Measurements from ENCODE around the gene ATP5MG. TPM values are rescaled to one million over a fixed set of nuclear protein-coding genes. Genes with fewer than 3 reads are reported as not detected.

The ATP5MG gene
- total and polyA plus RNA-seq, 2 donors from 2014 or later = 173 to 811 TPM

DNA sequence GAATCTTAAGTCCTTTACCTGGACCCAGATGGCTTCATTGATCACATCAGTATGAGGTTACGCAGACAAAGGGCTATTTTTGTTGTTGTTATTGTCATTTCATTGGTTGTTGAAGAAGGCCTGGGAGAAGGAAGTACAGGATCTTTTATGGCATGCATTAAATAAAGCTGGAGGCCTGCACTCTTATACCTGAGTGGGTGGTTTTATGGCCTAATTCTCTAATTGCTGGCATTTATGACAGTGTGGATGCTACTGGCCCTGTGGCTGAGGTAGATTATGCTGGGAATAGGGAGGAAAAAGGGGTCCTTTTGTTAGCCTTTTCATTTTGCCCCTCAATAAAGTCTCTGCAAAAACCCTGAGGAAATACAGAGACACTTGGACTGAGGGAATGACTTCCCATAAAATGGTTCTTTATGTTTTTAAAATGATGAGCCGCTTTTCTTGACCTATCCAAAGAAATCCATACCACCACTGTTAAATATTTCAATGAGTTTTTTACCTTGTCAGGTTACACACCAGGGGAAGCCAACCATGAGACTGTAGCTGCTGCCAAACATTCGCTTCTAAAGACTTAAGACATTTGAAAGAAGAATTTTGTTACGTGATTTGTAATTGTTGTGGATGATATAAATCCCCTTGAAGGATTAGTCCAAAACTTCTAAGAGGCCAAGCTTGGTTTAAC lies 41.6 kb downstream of the ATP5MG start:
- intact Hi-C loops (cut with DNase I) = no loop called here
- Histone ChIP-seq H3K36me3 (ENCODE audit: control insufficient read depth in 2 of 3, insufficient read depth in 3 of 3, low read length in 3 of 3) (no peaks in the 10 kb centered on the region), H3K9ac (ENCODE audit: low read length in 3 of 3) (no peak overlapping the region), H3K4me3 (ENCODE audit: low read length in 3 of 3) (no peak overlapping the region), H3K27me3 (ENCODE audit: control insufficient read depth, insufficient read depth, low read length) (no peaks in the 10 kb centered on the region), H3K9me3 (ENCODE audit: control insufficient read depth in 2 of 3, insufficient read depth in 1 of 3, low read length in 3 of 3) (no peaks in the 10 kb centered on the region), H3K27ac (ENCODE audit: low read depth in 2 of 2, low read length in 2 of 2) (no peak overlapping the region), H3K4me1 (ENCODE audit: control insufficient read depth in 2 of 3, insufficient read depth in 2 of 3, low read depth in 1 of 3, low read length in 3 of 3) (peaks cover 2 to 21% (median 20%) of the 10 kb centered on the region in 3 donors)
- TF ChIP-seq, protein P1, sequence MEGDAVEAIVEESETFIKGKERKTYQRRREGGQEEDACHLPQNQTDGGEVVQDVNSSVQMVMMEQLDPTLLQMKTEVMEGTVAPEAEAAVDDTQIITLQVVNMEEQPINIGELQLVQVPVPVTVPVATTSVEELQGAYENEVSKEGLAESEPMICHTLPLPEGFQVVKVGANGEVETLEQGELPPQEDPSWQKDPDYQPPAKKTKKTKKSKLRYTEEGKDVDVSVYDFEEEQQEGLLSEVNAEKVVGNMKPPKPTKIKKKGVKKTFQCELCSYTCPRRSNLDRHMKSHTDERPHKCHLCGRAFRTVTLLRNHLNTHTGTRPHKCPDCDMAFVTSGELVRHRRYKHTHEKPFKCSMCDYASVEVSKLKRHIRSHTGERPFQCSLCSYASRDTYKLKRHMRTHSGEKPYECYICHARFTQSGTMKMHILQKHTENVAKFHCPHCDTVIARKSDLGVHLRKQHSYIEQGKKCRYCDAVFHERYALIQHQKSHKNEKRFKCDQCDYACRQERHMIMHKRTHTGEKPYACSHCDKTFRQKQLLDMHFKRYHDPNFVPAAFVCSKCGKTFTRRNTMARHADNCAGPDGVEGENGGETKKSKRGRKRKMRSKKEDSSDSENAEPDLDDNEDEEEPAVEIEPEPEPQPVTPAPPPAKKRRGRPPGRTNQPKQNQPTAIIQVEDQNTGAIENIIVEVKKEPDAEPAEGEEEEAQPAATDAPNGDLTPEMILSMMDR (IDR thresholded peaks at IDR 0.05; ENCODE audit: borderline replicate concordance, extremely low read depth, insufficient read depth) = no peak
- DNase-seq (no peak), FAIRE-seq (no peak)

DNA sequence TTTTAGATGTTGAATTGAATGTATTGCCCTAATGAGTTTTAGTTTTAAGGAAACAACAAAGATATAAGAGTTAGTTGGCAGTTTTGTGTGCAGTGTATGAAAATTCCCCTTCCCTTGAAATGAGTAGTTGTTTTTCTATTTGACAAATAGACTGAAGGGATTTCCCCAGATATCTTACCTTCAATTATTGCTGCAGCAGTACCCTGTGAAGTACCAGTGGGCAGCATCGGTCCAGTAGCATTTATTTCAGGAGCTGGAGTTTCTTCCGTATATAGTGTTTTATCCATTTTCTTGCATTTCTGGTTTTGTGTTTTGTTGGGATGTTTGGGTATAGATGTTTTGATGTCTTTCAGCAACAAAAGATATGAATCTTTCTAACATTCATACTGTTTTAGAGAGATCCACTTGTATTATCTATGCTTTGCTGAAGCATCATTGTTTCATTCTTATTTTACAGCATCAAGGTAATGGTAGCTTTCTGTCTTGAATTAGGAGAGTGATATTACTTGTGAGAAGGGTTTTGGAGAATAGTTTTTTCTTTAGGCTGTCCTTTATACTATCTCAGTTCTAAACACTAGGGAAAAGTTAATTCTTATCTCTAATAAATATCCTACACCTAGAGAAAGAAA lies 42.3 kb downstream of the ATP5MG start:
- no peak overlapping the region for H3K27ac ChIP-seq (ENCODE audit: low read depth in 2 of 2, low read length in 2 of 2)
- H3K9ac ChIP-seq (ENCODE audit: low read length in 3 of 3) = no peak overlapping the region
- H3K4me1 ChIP-seq (ENCODE audit: control insufficient read depth in 2 of 3, insufficient read depth in 2 of 3, low read depth in 1 of 3, low read length in 3 of 3) = peaks cover 2 to 20% (median 16%) of the 10 kb centered on the region in 3 donors
- H3K36me3 ChIP-seq (ENCODE audit: control insufficient read depth in 2 of 3, insufficient read depth in 3 of 3, low read length in 3 of 3) = no peaks in the 10 kb centered on the region
- FAIRE-seq = no peak
- no peak for DNase-seq
- H3K4me3 ChIP-seq (ENCODE audit: low read length in 3 of 3) = no peak overlapping the region
- H3K27me3 ChIP-seq (ENCODE audit: control insufficient read depth, insufficient read depth, low read length) = no peaks in the 10 kb centered on the region
- TF ChIP-seq, protein P1 (IDR thresholded peaks at IDR 0.05; ENCODE audit: borderline replicate concordance, extremely low read depth, insufficient read depth) = no peak
- no peaks in the 10 kb centered on the region for H3K9me3 ChIP-seq (ENCODE audit: control insufficient read depth in 2 of 3, insufficient read depth in 1 of 3, low read length in 3 of 3)
- intact Hi-C loops (cut with DNase I) = no loop called here

DNA sequence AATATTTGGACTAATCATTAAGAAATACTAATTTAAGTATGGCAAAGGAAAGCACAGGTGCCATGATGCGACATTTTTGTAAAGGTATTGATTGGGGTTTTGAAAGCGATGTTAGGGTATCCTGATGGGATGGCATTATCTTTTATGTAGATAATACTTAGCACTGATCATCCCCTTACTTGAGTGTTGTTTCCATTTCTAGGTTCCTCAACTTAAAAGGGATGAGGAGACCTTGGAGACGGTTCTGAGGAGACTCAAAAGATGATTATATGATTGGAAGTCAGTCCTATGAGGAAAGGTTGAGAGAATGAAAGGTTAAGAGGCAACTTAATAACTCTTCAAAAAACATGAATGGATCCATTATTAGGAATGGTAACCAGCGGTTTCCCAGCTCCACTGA lies 46.0 kb downstream of the ATP5MG start:
- Histone ChIP-seq H3K4me1 (ENCODE audit: control insufficient read depth in 2 of 3, insufficient read depth in 2 of 3, low read depth in 1 of 3, low read length in 3 of 3) (peaks cover 0 to 6% (median 3%) of the 10 kb centered on the region in 3 donors), H3K9ac (ENCODE audit: low read length in 3 of 3) (no peak overlapping the region), H3K4me3 (ENCODE audit: low read length in 3 of 3) (no peak overlapping the region), H3K9me3 (ENCODE audit: control insufficient read depth in 2 of 3, insufficient read depth in 1 of 3, low read length in 3 of 3) (no peaks in the 10 kb centered on the region), H3K36me3 (ENCODE audit: control insufficient read depth in 2 of 3, insufficient read depth in 3 of 3, low read length in 3 of 3) (no peaks in the 10 kb centered on the region), H3K27ac (ENCODE audit: low read depth in 2 of 2, low read length in 2 of 2) (no peak overlapping the region), H3K27me3 (ENCODE audit: control insufficient read depth, insufficient read depth, low read length) (no peaks in the 10 kb centered on the region)
- intact Hi-C loops (cut with DNase I) = no loop called here
- TF ChIP-seq, protein P1 (IDR thresholded peaks at IDR 0.05; ENCODE audit: borderline replicate concordance, extremely low read depth, insufficient read depth) = no peak
- FAIRE-seq (no peak), DNase-seq (no peak)
